GM19035 (cell line): ENCODE results near the gene F2.
"Not testable (repeated sequence)": the region's sequence is repeated elsewhere in the genome, so short reads cannot be mapped to it uniquely, and the experiment has no call there.

Experiments used
- ATAC-seq: cut with Tn5 transposase; IDR thresholded peaks from one replicate; pipeline ENCODE4 v1.9.1; 2021; ENCODE audit not compliant: unreplicated experiment

F2 gene

DNA sequence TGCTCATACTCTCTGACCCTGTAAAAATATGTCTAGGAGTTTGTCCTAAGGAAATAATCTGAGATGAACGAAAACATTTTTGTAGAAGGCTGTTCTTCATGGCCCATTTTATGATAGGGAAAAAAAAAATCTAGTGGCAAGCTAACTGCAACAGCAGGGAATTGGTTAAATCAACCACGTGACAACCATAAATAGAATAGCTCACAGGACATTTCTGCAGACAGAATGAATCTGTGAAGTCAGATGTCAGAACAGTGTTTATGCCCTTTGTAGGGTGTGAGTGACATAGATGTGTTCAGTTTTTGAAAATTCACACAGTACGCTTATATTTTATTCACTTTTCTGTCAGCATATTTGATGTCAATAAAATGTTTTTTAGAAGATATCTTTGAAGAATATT is 34.6 kb upstream of the F2 start:
- no peak for ATAC-seq

DNA sequence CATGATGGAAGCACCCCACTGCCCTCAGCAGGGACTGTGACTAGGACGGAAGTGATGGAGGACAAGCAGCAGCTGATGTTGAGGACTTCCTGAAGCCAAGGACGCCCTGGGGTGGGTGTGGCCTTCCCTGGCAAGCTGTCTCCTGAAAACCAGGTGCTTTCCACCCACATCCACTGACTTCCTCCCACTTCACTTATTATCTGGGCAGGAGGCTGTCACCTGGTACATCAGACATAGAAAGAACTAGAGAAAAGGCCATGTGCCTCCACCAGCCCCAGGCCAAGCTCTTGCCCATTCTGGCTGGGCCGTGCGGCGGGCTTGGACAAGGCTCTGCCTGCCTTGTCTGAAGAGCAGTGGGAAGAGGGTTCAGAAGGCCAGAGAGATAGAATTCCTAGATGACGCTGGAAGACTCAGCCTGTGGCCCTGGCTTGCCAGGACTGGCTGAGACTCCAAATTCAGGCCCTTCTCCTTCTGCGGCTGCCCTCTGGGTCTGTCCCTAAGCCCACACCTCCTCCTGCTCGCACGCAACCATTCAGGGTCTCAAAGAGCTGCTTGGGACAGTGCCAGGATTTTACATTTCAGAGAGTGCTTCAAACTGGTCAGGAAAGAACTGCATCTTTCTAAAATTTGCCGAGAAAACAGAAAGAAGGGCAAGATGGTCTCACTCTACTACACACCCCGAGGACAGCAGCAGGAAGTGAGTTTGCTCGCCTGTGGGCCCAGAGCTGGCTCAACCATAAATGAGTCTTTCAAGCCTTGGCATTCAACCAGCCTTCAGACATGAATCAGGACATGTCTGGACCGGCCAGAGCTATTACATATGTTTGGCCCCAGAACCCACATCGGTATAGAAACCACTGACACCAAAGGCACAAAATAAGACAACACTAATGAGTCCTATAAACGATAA is 31.9 kb upstream of the F2 start:
- ATAC-seq = no peak

DNA sequence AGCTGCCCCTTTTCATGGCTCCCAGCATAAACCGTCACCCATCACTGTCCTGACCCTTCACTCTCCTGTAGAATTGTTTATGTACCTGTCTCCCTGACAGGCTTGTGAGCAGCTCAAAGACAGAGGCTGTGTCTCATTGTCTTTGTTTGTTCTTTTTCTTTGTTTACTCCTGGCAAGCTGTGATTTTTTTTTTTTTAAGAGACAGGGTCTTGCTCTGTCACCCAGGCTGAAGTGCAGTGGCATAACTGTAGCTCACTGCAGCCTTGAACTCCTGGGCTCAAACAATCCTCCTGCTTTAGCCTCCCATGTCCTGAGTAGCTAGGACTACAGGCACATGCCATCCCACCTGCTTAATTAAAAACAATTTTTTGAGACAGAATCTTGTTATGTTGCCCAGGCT is 28.3 kb upstream of the F2 start:
- ATAC-seq = no peak

DNA sequence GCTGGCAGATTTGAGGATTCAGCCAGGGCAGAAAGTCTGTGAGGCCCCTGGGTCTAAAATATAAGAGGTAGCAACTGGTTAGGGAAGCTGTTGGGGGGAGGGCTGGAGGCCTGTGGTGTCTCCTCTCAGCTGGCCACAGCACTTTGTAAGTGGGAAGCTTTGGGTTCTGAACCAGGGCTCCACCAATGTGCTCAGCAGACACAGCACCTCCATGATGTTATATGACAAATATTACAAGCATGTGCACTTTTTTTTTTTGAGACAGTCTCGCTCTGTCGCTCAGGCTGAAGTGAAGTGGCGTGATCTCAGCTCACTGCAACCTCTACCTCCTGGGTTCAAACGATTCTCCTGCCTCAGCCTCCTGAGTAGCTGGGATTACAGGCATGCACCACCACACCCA is 26.6 kb upstream of the F2 start:
- ATAC-seq = no peak

DNA sequence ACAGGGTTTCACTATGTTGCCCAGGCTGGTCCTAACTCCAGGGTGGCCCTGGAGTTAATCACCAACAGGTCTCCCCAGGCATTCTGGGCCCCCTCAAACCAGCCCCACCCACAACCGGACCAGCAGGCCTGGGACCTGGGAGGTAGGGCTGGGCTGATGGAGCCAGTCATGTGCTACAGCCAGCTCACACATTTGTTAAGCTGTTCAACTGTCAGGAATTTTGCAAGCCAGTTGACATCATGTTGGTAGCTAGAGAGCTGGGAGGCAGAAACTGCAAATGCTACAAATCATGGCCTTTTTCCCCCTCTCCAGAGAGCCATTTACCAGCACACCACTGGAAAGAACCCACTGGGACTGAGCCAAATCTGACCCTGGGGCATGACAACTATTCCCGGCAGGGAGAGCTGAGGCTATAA is 25.4 kb upstream of the F2 start:
- ATAC-seq = no peak

DNA sequence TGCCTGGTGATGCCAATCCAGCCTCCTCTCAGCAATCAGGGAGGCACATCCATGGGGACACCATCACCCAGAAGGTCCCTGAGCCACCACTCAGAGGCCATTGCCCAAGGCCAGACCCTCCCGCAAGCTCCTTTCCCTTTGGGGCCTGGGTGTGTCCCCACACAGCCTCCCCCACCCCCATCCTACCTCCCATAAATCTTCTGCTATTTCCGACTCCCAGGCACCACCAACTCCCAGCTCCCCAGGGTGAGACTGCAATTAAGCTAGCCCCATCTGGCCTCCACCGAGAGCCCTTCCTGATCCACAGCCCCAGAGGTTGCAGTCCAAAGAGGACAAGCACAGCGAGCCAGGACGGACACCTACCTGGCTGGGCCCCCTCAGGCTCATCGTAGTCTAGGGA is 24.9 kb upstream of the F2 start:
- ATAC-seq = no peak

DNA sequence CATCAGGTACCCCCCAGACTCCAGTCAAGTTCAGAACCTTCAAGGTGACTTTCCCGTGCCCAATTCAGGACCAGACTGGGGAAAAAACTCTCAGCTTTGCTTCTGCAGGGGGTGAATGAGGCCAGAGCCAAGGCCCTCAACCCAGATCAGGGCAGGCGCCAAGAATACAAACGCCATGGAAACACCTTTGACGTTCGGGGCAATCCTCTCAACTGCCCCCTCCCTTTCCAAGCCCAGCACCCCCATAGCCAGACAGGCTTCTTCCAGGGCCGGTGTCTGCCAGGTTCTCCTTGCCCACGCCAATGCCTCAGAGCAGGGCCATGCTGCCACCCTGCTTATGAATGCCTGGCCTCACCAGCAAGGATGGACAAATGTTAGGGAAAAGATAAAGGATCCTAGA is 24.4 kb upstream of the F2 start:
- ATAC-seq = no peak

DNA sequence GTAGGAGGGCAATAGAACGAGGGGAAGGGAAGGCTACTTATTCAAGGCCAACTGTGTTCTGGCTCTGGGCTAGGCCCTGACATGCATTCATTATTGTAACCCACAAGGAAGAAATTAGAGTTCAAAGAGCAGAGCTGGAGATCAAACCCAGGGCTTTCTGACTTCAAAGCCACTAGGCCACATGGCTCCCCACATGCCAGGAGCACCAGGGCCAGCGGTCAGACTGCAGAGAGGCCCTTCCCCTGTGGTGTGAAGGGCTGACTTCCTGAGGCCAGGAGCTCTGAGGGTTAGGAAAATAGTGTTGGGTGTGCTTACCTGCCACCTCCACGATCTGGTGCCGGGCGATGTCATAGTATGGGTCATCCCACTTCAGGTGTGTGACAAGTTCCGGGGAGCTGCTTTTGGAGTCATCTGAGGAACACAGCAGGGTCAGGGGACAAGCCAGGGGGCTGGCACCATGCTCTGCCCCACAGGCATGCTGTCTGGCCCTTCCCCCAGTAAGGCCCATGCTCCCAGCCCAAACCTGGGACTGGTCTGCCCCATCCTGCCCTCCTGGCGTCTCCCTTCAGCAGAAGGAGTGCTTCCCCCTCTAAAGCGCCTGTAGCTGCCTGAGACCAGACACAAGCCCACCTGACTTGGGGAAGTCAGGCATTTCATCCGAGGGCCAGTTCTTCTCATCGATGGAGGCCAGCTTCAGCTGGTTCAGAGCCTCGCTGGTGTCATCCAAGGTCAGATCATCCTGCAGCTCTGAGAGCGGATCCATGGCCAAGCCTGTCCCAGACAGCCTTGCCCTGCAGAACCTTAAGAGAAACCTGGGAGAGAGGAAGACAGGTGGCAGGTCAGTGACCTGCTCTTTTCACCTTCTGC is 23.4 kb upstream of the F2 start:
- no peak for ATAC-seq

DNA sequence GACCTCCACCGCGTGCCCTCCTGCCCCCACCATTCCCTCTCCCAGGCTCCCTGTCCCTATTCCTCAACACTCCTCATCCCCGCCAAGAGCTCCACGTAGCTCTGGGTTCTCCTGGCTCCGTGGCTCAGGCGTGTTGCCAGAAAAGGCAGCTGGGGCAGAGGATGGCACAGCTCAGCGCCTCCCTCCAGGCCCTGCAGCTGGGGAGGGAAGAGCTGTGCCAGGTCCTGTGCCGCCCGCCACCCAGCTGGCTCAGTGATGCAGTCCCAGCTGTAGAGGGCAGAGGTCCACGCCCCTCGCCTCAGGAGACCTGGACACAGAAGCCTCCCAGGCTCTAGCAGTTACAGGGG is 22.8 kb upstream of the F2 start:
- ATAC-seq = no peak

DNA sequence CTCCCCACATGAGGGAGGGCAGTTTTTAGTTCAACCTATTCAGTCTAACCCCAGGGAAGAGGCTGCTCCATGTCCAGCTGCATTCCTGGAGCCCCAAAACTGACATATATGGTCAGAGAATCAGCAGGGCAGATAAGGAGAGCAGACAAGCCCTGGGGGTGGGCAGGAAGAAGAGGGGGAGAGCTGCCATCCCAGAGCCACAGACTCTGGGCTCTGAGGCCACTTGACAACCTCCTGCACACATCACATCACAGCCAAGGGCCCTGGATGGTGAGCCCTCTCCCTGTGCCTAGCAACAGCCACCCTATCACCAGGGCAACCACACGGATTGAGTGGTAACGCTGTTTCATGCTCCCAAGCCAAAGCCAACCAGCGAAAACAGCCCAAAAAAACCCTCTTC is 21.7 kb upstream of the F2 start:
- ATAC-seq = no peak

DNA sequence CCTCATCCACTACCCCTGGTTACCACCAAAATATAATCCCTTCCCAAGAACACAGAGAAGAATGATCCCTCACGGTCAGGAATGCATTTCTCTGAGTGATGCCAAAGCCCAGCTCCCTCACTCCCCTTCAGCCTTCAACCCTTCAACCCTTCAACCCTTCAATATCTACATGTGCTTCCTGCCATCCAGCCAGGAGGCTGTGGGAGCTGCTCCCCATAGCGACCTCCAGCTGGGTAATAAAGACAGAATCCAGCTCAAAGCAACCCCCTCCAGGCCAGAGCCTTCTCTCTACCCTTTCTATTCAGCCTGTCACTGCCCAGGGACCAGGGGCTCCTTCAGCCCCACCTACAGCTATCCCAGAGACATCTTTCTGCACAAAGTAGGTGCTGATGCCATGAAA is 21.3 kb upstream of the F2 start:
- ATAC-seq = no peak

DNA sequence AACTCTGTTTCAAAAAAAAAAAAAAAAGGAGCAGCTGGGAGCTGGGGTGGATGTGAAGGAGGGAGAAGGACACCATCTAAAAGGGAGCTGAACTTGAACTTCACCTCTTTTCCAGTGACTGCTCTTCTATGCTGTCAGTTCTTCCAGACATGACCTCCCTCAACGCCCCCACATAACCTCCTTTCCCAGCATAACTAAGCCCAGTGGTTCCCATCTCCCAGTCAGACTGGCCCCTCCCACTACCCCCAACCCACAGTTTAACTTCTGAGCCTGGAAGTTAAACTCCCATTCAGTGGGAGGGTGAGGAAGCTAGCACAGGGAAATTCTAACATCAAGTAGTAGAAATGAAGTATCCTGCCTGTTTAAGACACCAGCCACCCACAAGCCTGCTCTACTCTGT is 20.4 kb upstream of the F2 start:
- no peak for ATAC-seq

DNA sequence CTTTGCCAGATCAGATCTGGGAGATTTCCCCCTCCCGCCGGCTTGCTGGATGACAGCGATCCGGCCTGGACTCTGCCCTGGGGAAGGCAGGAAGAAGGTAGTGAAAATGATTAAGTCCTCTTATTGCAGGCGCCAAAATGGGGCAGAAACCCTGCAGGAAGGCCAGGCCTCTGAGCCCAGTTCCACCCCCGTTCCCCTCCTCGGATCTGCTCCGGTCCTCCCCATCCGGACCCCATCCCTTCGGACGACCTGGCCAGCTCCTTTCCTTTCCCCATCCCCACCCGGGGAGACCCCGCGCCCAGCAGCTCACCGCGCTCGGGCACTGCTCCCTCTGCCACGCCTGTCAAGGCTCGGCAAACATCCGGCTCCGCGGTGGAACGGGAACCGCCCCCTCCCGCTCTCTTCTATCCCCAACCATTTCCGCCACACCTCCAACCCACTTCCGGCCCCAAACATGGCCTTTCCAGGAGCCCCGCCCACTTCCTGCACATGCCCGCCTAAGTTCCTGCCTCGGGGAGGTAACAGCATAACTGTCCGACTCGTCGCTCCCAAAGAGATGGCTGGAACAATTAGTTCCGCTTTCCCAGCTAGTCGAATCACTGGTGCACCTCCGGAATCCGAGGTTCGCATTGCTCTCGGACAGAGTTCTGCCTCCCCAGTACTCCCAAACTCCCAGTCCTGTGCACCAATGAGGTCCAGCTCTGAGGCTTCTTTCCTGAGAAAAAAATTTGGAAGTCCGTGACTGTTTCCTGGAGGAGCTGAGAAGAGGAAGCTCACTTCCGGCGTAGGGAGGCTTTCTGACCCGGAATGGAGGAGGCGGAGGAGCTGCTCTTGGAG is 18.6 kb upstream of the F2 start, which contains the start of the genes ARHGAP1 and ZNF408:
Gene ARHGAP1, minus strand, starts transcription at position 379 of the 837 bp plus-strand sequence. CDS start 4,512 bp downstream, outside the sequence.
Gene ZNF408, plus strand, starts transcription at position 791 of the 837 bp plus-strand sequence. Its CDS starts 17 bp downstream, at position 808.
- peak; percentile 93 for ATAC-seq

DNA sequence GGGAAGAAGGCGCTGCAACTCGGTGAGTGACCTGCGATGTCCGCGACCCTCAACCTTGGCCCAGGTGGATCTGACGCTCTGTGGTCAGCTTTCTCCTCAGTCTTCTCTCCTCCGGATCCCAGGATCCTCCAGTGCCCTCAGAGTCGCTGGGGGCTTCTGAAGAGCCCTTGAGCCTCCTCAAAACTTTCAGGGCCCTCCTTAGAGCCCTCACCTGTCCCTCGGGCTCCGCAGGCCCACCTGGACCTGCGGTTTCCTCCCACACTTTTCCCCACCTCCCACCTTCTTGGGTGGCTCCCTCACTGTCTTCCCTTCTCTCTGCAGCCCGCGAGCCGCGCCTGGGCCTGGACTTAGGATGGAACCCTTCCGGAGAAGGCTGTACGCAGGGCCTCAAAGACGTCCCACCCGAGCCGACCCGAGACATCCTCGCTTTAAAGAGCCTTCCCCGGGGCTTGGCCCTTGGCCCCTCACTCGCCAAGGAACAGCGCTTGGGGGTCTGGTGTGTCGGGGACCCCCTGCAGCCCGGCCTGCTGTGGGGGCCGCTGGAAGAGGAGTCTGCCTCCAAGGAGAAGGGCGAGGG is 17.8 kb upstream of the F2 start:
- ATAC-seq = no peak

DNA sequence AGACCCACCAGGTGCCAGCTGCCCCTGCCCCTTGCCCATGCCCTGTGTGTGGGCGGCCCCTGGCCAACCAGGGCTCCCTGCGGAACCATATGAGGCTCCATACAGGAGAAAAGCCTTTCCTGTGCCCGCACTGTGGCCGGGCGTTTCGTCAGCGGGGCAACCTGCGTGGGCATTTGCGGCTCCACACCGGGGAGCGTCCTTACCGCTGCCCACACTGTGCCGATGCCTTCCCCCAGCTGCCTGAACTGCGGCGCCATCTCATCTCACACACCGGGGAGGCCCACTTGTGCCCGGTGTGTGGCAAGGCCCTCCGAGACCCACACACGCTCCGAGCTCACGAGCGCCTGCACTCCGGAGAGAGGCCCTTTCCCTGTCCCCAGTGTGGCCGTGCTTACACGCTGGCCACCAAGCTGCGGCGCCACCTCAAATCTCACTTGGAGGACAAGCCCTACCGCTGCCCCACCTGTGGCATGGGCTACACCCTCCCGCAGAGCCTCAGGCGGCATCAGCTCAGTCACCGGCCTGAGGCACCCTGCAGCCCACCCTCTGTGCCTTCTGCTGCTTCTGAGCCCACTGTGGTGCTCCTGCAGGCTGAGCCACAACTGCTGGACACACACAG is 13.8 kb upstream of the F2 start:
- ATAC-seq = no peak

DNA sequence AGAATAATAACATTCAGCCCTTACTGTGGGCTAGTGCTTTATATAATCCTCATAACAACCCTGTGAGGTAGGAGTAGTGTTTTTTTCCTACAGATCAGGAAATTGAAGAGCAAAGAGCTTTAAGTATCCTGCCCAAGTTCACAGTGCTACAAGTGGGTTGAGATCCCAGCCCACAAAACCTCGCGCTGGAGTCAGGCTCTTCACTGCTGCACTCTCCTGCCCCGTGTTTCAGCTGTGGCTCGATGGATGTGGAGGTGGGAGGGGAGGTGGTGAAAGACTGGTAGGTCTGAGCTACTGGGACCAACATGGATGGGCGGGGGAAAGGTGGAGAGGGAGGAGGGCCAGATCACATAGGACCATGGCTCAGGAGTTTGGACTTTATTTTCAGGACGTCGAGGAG is 12.1 kb upstream of the F2 start:
- no peak for ATAC-seq

DNA sequence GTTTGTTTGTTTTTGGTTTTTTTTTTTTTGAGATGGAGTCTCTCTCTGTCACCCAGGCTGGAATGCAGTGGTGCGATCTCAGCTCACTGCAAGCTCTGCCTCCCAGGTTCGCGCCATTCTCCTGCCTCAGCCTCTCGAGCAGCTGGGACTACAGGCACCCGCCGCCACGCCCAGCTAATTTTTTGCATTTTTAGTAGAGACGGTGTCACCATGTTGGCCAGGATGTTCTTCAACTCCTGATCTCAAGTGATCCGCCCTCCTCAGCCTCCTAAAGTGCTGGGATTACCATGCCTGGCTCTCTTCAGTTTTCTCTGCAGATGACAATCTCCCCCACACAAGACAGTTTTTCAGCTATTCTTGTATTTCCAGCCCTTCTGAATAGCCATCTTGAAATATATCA is 9.7 kb upstream of the F2 start:
- not testable (repeated sequence) for ATAC-seq

DNA sequence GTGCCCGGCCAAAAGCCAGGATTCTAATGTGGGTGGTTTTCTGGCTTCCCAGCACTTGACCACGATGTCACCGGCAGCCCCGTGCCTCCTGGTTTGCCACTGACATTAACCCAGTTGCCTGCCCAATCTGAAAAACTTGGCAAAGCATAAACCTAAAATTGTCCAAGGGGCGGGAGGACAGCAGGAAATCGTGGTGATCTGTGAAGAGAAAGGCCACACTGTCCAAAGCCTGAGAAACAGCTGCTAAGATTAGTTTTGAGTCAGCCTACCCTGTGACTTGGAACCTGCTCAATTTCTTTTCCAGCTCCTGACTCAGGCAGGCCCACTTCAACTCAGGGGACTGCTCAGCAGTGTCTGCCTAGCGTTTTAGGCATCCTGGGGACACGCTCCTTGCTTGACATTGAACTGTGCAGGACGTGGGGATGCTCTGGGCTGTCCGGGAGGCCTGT is 8.2 kb upstream of the F2 start:
- no peak for ATAC-seq

DNA sequence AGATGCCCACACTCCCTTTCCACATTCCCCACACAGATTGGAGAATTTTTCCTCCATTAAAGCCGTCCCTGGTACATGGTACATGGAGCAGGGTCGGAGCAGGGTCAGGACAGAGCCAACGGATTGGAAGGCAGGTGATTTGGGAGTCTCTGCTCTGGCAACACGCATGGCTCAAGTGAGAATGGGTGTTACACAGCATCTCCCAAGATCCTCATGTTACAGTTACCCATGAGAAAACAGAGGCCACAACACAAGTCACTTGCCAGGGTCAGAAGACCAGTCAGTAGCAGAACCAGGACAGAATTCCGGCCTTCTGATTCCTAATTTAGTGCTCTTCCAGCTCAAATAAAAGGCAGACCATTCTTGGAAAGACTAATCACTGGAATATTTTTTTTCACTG is 7.7 kb upstream of the F2 start:
- no peak for ATAC-seq

DNA sequence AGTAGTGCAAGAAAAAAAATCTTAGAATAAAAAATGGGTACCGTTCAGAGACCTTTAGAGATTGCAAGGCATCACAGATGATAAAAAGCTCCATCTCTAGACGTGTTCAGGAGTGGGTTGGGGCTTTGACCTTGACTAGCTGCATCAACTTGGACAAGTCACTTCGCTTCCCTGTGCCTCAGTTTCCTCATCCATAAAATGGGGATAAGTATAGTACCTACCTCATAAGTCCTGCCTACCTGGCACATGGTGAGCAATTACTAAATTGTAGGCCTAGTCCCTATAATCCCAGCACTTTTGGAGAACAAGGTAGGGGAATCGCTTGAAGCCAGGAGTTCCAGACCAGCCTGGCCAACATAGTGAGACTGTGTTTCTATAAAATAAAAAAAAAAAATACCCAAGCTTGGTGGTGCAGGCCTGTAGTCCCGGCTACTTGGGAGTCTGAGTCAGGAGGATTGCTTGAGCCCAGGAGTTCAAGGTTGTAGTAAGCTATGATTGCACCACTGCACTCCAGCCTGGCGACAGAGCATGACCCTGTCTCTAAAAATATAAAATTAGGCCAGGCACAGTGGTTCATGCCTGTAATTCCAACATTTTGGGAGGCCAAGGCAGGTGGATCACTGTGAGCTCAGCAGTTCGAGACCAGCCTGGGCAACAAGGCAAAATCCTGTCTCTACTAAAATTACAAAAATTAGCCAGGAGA is 6.0 kb upstream of the F2 start:
- no peak for ATAC-seq
